NCI-H2171 (cell line): ENCODE results near the gene WNT3A.
"Not testable (repeated sequence)": the region's sequence is repeated elsewhere in the genome, so short reads cannot be mapped to it uniquely, and the experiment has no call there.

Experiments
- DNase-seq: peaks from one replicate; lab custom pipeline; 2025; lab: John Stamatoyannopoulos, UW

The WNT3A gene

DNA sequence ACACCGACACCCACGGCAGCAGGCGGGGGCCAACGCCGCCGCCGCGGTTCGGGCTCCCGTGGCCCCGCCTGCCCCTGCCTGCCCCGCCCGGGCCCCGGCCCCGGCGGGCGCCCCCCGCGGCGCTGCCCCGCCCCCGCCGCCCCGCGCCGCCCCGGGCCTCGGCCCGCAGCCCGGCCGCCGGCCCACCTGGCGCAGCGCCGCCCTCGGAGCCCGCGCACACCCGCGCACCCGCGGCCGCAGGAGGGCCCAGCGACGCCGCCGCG lies at the start of gene WNT3A:
Gene WNT3A, plus strand, starts transcription at position 213 of the 263 bp plus-strand sequence. CDS start 131 bp downstream, outside the sequence.
- DNase-seq, result no peak

DNA sequence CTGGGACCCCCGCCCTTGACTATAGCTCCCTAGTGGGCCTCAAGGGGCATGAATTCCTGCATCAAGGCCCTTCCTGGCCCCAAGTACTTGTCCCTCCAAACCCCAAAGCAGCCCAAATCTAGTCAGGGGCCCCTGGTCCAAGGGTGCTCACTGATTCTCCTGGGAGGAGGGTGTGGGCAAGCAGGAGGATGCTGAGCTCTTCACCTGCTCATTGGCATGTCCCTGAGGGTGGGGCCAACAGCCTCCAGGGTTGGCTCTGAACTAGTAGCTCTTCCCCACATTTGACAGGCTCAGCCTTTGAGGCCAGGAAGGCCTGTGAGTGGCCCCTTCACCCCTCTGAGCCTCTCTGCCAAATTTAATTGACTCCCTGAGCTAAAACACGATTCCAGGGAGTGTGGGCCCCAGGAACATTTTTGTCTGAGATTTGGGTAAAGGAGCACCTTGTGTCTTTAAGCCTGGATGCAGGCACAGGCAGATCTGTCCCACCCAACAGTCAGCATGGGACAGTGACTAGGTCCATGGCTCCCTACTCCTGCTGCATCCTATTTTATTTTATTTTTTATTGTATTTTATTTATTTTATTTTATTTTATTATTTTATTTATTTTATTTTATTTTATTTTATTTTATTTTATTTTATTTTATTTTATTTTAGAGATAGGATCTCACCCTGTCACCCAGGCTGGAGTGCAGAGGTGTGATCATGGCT lies 48.0 kb upstream of the WNT3A start:
- no peak for DNase-seq

DNA sequence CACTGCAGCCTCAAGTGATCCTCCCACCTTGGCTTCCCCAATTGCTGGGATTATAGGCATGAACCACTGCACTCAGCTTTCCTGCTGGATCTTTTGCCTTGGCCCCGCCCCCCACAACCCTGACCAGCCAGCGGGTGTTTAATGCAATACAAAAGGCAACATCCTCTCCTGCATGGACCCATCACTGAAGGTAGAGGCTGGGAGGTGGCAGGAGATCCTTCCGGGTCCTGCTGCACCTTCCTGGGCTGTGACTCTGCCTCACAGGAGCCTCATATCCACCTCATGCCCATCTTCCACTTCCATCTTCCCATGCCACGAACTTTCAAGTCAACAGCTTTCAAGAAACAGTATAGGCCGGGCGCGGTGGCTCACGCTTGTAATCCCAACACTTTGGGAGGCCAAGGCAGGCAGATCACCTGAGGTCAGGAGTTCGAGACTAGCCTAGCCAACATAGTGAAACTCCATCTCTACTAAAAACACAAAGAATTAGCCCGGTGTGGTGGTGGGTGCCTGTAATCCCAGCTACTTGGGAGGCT lies 47.4 kb upstream of the WNT3A start:
- DNase-seq, result no peak

GRCh38 chr1:227961651-227962466 lies 44.9 kb upstream of the WNT3A start:
- DNase-seq, result no peak

- not testable (repeated sequence) for DNase-seq
Observed at GRCh38 chr1:227966733-227967132, 40.1 kb upstream of the WNT3A start.

GRCh38 chr1:227967815-227968214 lies 39.0 kb upstream of the WNT3A start:
- not testable (repeated sequence) for DNase-seq

- DNase-seq, result not testable (repeated sequence)
Observed at GRCh38 chr1:227970076-227970995, 36.5 kb upstream of the WNT3A start.

DNA sequence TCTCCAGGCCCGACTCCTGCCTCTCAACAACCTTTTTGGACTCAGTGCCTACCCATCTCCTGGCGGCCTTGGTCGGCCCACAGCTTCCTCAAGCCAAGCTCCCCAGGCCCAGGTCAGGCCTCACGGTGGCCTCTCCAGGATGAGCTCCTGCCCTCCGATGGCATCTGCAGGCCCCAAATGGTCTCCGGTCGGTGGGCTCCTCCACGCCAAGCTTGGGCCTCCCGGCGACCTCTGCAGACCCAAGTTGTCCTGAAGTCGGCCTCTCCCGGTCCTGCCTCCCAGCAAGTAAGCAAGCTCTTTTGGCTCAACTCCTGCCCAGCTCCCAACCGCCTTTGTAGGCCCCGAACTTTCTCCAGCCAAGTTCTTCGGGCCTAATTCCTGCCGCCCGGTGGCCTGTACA lies 35.6 kb upstream of the WNT3A start:
- not testable (repeated sequence) for DNase-seq

DNA sequence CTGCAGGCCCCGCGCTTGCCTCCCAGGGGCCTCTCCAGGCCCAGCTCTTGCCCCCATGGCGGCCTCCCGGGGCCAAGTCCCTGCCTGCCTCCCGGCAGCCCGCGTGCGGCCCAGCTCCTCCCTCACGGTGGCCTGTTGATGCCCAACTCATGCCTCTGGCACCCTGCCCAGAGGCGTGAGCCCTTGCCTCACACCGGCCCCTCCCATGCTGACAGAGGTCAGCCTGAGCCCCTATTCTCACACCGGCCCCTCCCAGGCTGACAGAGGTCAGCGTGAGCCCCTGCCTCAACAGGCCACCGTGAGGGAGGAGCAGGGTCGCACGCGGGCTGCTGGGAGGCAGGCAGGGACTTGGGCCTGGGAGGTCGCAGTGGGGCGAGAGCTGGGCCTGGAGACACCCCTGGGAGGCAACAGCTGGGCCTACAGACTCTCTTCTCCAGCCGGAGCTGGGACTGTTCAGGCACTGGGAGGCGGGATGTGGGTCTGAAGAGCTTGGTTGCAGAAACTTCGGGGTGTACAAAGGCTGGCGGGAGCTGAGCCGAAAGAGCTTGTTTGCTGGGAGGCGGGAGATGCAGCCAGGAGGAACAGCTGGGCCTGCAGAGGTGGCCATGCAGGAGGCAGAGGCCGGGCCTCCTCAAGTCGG lies 35.0 kb upstream of the WNT3A start:
- not testable (repeated sequence) for DNase-seq

DNA sequence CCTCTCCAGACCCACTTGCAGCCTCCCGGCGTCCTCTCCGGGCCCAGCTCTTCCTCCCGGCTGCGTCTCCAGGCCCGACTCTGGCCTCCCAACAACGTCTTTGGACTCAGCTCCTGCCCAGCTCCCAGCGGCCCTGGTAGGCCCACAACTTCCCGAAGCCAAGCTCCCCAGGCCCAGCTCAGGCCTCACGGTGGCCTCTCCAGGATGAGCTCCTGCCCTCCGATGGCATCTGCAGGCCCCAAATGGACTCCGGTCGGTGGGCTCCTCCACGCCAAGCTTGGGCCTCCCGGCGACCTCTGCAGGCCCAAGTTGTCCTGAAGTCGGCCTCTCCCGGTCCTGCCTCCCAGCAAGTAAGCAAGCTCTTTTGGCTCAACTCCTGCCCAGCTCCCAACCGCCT lies 34.5 kb upstream of the WNT3A start:
- DNase-seq, result not testable (repeated sequence)

DNA sequence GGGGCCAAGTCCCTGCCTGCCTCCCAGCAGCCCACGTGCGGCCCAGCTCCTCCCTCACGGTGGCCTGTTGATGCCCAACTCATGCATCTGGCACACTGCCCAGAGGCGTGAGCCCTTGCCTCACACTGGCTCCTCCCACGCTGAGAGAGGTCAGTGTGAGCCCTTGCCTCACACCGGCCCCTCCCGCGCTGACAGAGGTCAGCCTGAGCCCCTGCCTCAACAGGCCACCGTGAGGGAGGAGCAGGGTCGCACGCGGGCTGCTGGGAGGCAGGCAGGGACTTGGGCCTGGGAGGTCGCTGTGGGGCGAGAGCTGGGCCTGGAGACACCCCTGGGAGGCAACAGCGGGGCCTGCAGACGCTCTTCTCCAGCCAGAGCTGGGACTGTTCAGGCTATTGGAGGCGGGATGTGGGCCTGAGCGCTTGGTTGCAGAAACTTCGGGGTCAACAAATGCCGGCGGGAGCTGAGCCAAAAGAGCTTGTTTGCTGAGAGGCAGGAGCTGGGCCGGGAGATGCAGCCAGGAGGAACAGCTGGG lies 33.9 kb upstream of the WNT3A start:
- DNase-seq, result not testable (repeated sequence)

DNA sequence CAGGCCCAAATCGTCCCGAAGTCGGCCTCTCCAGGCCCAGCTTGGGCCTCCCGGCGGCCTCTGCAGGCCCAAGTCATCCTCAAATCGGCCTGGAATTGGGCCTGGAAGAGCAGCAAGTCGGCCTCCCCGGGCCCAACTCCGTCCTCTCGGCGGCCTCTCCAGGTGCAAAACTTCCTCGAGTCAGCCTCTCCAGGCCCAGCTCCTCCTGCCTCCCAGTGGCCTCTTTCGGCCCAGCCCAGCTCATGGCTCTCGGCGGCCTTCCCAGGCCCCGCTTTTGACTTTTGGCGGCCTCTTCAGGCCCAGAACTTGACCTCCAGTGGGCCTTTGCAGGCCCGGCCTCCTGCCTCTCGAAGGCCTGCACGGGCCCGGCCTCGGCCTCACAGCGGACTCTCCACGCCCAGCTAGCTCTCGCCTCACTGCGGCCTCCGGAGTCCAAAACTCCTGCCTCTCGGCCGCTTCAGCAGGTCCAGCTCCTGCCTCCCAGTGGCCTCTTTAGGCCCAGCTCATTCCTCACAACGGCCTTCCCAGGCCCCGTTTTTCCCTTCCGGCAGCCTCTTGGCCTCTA lies 33.0 kb upstream of the WNT3A start:
- not testable (repeated sequence) for DNase-seq

- not testable (repeated sequence) for DNase-seq
Observed at GRCh38 chr1:227975583-227976283, 31.1 kb upstream of the WNT3A start.

DNA sequence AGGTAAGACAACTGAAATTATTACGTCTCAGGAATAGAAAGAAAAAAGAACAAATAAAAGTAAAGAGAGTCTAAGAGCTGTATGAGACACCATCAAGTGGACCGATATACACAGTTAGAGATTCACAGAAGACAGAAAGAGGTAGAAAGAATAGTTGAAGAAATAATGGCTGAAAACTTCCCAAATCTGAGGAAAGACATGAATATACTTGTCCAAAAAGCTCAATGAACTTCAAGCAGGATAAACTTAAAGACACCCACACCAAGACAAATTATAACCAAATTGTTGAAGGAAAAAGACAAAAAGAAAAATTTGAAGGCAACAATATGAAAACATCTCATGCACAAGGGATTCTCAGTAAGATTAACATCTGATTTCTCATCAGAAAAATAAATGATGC lies 19.6 kb upstream of the WNT3A start:
- DNase-seq, result no peak

GRCh38 chr1:227994632-227995300 lies 12.0 kb upstream of the WNT3A start:
- no peak for DNase-seq

DNA sequence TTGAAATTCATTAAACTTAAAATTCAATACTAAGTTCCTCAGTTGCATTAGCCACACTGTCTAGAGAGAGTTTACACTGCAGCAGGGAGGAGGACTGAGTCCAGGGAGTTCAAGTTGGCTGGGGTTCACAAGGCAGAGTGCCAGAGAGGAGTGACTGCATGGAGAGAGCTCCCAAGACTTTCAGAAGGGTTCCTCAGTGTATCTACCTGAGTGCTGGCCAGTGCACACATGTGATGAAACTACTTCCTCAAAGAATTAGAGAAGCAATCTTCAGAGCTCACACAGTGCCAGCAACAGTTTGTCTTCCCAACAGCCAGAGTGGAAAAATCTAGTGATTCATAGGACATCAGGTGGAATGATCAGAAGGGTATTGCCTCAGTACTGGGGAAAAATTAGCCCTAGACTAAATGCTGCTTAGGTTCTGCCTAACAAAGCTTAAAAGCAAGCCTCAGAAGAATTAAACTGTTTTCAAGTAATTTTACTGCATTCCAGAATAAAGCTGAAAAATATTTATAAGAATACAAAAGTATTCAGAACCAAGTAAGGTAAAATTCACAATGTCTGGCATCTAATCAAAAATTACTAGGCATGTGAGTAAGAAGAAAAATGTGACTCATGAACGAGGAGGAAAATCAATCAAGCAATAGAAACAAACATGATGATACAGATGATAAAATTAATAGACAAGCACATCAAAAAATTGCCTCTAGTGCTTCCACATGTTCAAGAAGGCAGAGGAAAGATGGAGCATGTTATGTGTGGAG lies 10.4 kb upstream of the WNT3A start:
- no peak for DNase-seq

DNA sequence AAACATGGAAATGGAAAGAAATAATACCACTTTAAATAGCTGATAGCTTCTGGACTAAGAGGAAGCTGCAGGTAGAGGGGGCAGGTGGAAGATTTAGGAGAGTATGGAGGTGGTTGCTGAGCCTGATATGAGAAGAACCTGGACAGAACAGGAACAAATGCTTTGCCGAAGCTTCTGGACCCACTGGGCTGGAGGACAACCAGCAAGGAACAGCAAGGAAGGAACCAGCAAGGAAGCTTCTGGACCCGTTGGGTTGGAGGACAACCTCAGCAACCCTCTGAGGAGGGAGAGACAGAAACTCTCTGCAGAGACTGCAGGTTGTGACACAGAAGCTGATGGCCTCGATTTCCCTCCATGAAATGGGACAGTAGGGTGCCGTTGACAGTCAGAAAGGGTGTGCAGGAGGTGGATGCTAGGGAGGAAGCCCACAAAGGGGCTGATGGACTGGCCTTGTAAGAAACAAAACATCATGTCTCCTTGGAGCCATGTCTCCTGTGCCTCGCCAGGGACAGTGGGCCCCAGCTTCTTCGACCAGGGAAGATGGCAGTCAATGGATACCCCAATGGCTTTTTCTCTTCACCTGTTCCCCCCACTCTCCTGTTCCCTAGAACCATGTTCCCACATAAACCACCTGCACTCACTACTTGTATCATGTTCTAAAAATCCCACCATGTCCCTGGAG lies 8.3 kb upstream of the WNT3A start:
- no peak for DNase-seq
